RCC 7860 (cell line): ENCODE measurements around the gene KCNH8.

Source experiments
- DNase-seq: peaks from one replicate; pipeline ENCODE4 v3.0.0-alpha.2; 2015; ENCODE audit warnings: low spot score
- FAIRE-seq: peaks from 2 replicates; lab custom pipeline; 2012; peaks lifted over from hg19 to GRCh38; lab: Jason Lieb, UNC

Gene KCNH8

DNA sequence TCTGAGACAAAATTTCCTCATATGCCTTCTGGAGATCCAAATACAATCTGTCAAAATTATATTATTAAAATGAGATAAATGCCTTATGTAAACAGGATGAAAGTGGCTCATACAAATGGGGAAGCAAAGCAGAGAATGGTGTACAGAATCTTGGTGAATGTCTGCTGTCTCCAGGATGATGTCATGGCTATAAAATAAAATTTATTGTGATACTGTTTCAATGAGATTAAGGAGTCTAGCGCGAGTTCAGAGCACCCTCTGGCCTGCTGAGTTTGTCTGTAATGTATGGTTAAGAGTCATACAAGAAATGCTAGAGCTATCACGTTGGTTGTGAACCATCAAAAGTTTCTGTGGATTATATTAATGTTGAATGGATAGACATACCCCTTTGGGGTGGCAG lies 426.0 kb downstream of the KCNH8 start:
- no peak for FAIRE-seq
- no peak for DNase-seq

- no peak for FAIRE-seq
- DNase-seq: no peak
Measured at GRCh38 chr3:19576343-19576742, 428.0 kb downstream of the KCNH8 start.
